HepG2 (cell line): ENCODE results near the gene PHF23. TPM values are rescaled to one million over a fixed set of nuclear protein-coding genes. Genes with fewer than 3 reads are reported as not detected.

Source experiments
- ATF5 ChIP-seq: sonication (generic); formaldehyde crosslinking; IDR thresholded peaks from 2 replicates; pipeline ENCODE4 v1.4.0; 2020; ENCODE audit warnings: mild to moderate bottlenecking, low read depth, missing genetic modification reagents
- CBX1 ChIP-seq: IDR thresholded peaks from one replicate; pipeline ENCODE4 v1.6.1; 2016; ENCODE audit warnings: antibody characterized with exemption, low read depth
- CCDC6 ChIP-seq: sonication (generic); formaldehyde crosslinking; IDR thresholded peaks from 2 replicates; pipeline ENCODE4 v1.8.1; 2022; ENCODE audit warnings: mild to moderate bottlenecking, missing genetic modification reagents, moderate library complexity
- DPF2 ChIP-seq: sonication (generic); formaldehyde crosslinking; IDR thresholded peaks from 2 replicates; pipeline ENCODE4 v1.4.0; 2020; ENCODE audit warnings: mild to moderate bottlenecking, low read depth, missing genetic modification reagents, borderline replicate concordance
- HINFP ChIP-seq: sonication (generic); formaldehyde crosslinking; IDR thresholded peaks from 2 replicates; pipeline ENCODE4 v1.4.0; 2020; ENCODE audit warnings: low read depth, mild to moderate bottlenecking, missing genetic modification reagents
- HMG20B ChIP-seq: conservative IDR thresholded peaks from 2 replicates; pipeline ENCODE4 v1.6.1; 2016; ENCODE audit warnings: missing genetic modification reagents, missing compliant biosample characterization
- HOXD1 ChIP-seq: sonication (generic); formaldehyde crosslinking; IDR thresholded peaks from 2 replicates; pipeline ENCODE4 v1.5.0; 2020; ENCODE audit warnings: missing genetic modification reagents
- MEF2D ChIP-seq: sonication (generic); formaldehyde crosslinking; IDR thresholded peaks from 2 replicates; pipeline ENCODE4 v1.5.1; 2020; ENCODE audit warnings: mild to moderate bottlenecking, missing genetic modification reagents
- NR1H2 ChIP-seq: sonication (generic); formaldehyde crosslinking; IDR thresholded peaks from 2 replicates; pipeline ENCODE4 v1.8.1; 2022; ENCODE audit warnings: low read depth, missing genetic modification reagents, borderline replicate concordance
- PITX1 ChIP-seq: sonication (generic); formaldehyde crosslinking; IDR thresholded peaks from 2 replicates; pipeline ENCODE4 v1.5.1; 2020; ENCODE audit warnings: mild to moderate bottlenecking, missing genetic modification reagents
- RERE ChIP-seq: IDR thresholded peaks from 2 replicates; pipeline ENCODE4 v1.6.1; 2016; ENCODE audit warnings: low read depth, missing genetic modification reagents, missing compliant biosample characterization
- SIN3A ChIP-seq: IDR thresholded peaks from 2 replicates; pipeline ENCODE4 v1.6.1; 2011; ENCODE audit warnings: low read depth, mild to moderate bottlenecking, control low read depth, low read length, borderline replicate concordance
- SNAI1 ChIP-seq: sonication (generic); formaldehyde crosslinking; IDR thresholded peaks from 2 replicates; pipeline ENCODE4 v1.5.0; 2020; ENCODE audit warnings: mild to moderate bottlenecking, missing genetic modification reagents, borderline replicate concordance
- U2AF1 ChIP-seq: fragments of 200-400 bp; formaldehyde crosslinking; optimal IDR thresholded peaks from 2 replicates; pipeline ENCODE3; 2017; ENCODE audit warnings: mild to moderate bottlenecking, low read depth, low read length
- ZFP62 ChIP-seq: sonication (generic); formaldehyde crosslinking; IDR thresholded peaks from 2 replicates; pipeline ENCODE4 v1.4.0; 2020; ENCODE audit warnings: missing genetic modification reagents
- ZMAT5 ChIP-seq: sonication (generic); formaldehyde crosslinking; IDR thresholded peaks from 2 replicates; pipeline ENCODE4 v1.5.0; 2020; ENCODE audit warnings: mild to moderate bottlenecking, low read depth, missing genetic modification reagents, borderline replicate concordance
- ZNF10 ChIP-seq: sonication (generic); formaldehyde crosslinking; IDR thresholded peaks from 2 replicates; pipeline ENCODE4 v1.4.0; 2020; ENCODE audit warnings: mild to moderate bottlenecking, low read depth, missing genetic modification reagents, borderline replicate concordance
- ZNF138 ChIP-seq: sonication (generic); formaldehyde crosslinking; IDR thresholded peaks from 2 replicates; pipeline ENCODE4 v1.5.0; 2020; ENCODE audit warnings: mild to moderate bottlenecking, low read depth, missing genetic modification reagents
- ZNF546 ChIP-seq: sonication (generic); formaldehyde crosslinking; conservative IDR thresholded peaks from 2 replicates; pipeline ENCODE4 v1.8.1; 2023; ENCODE audit warnings: mild to moderate bottlenecking, missing genetic modification reagents
- ZNF569 ChIP-seq: sonication (generic); formaldehyde crosslinking; IDR thresholded peaks from 2 replicates; pipeline ENCODE4 v1.5.0; 2020; ENCODE audit warnings: mild to moderate bottlenecking, missing genetic modification reagents, moderate library complexity, borderline replicate concordance
- ZNF878 ChIP-seq: sonication (generic); formaldehyde crosslinking; IDR thresholded peaks from 2 replicates; pipeline ENCODE4 v1.8.1; 2023; ENCODE audit warnings: mild to moderate bottlenecking, missing genetic modification reagents, moderate library complexity
- polyA plus RNA-seq, 8 experiments: library from polyadenylated mRNA; depleted of rRNA in 3 of 8; stranded (reverse) in 7 of 8; unstranded in 1 of 8; fragments of >200 nt; fragmentation: Illumina TruSeq in 4 of 8; extraction: Trizol in 4 of 8; gene quantifications; 2 replicates each; pipeline versions ENCODE4 v1.2.1 to v1.2.3, GENCODE V29; 2011 to 2016; ENCODE audit warnings: low read depth in 4 of 8, missing spikeins in 1 of 8, mixed read lengths in 1 of 8; ENCODE audit not compliant: insufficient read depth in 1 of 8
- total RNA-seq, 5 experiments: library from RNA; depleted of rRNA; stranded (reverse); fragments of >200 nt; fragmentation: Illumina TruSeq; extraction: Trizol; gene quantifications; 2 replicates each; pipeline ENCODE4 v1.2.3, GENCODE V29; 2016; ENCODE audit warnings: low read depth in 1 of 5

PHF23 gene
- total and polyA plus RNA-seq, 2 of the 13 experiments (the other 11 are each of a cell fraction or from before 2014, with no cell fraction given), result 27.6 to 33.2 TPM

- TF ChIP-seq U2AF1 (no peak), MEF2D (CRISPR knock-in tag) (no peak; the same call in 1 of the 2 replicates), HINFP (CRISPR knock-in tag) (no peak), CBX1 (peak; percentile 99), SIN3A (peak; percentile 85; the same call in 1 of the 2 replicates), SNAI1 (CRISPR knock-in tag) (no peak), CCDC6 (peak; percentile 80; the same call in 1 of the 2 replicates), ZNF138 (CRISPR knock-in tag) (peak; percentile 92; the same call in 1 of the 2 replicates), ZMAT5 (CRISPR knock-in tag) (no peak), HOXD1 (CRISPR knock-in tag) (peak; percentile 83; the same call in 1 of the 2 replicates), ZNF878 (CRISPR knock-in tag) (no peak; the same call in 1 of the 2 replicates), ZNF10 (CRISPR knock-in tag) (no peak), ZFP62 (no peak), ZNF569 (CRISPR knock-in tag) (no peak), ATF5 (CRISPR knock-in tag) (no peak; the same call in 1 of the 2 replicates), DPF2 (no peak), NR1H2 (CRISPR knock-in tag) (no peak; the same call in 1 of the 2 replicates), HMG20B (CRISPR knock-in tag) (no peak), ZNF546 (CRISPR knock-in tag) (no peak), PITX1 (CRISPR knock-in tag) (0 out of 2 replicates have a peak, but pooled peaks have one; percentile 45), RERE (CRISPR knock-in tag) (no peak)
These were observed 4.9 kb downstream of the PHF23 start, which contains the start of gene DVL2 (continued) for GRCh38 chr17:7234083-7234951.
